Measurements from ENCODE around the gene PGLYRP1. TPM values are rescaled to one million over a fixed set of nuclear protein-coding genes. Genes with fewer than 3 reads are reported as not detected.

Gene PGLYRP1
- total RNA-seq, 4 donors from 2014 or later, result not detected

DNA sequence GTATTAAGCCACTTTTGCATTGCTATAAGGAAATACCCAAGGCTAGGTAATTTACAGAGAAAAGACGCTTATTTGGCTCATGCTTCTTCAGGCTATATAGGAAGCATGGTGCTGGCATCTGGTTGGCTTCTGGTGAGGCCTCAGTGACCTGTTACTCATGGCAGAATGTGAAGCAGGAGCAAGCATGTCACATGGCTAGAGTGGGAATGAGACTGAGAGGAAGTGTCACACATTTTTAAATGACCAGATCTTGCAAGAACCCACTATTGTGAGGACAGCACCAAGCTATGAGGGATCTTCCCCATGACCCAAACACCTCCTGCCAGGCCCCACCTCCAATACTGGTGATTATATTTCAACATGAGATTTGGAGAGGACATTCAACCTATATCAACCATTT, 43.6 kb upstream of the PGLYRP1 start:
- WGBS, 2 donors, result 86 to 87% methylated on average over 1 of the region's 1 CpG
- no peak for TF ChIP-seq POLR2A (IDR thresholded peaks at IDR 0.05)
- no peak for TF ChIP-seq CTCF (IDR thresholded peaks at IDR 0.05)
- no peak for TF ChIP-seq EP300 (IDR thresholded peaks at IDR 0.05)
- H3K27me3 ChIP-seq, result peaks cover 0 to 47% of the 10 kb centered on the region in 2 donors
- H3K4me1 ChIP-seq, result no peaks in the 10 kb centered on the region
- no peaks in the 10 kb centered on the region for H3K9me3 ChIP-seq
- H3K27ac ChIP-seq, result no peak overlapping the region
- no peaks in the 10 kb centered on the region for H3K36me3 ChIP-seq
- no peak for DNase-seq (ENCODE audit: low spot score in 2 of 2)
- H3K4me3 ChIP-seq, result no peak overlapping the region

DNA sequence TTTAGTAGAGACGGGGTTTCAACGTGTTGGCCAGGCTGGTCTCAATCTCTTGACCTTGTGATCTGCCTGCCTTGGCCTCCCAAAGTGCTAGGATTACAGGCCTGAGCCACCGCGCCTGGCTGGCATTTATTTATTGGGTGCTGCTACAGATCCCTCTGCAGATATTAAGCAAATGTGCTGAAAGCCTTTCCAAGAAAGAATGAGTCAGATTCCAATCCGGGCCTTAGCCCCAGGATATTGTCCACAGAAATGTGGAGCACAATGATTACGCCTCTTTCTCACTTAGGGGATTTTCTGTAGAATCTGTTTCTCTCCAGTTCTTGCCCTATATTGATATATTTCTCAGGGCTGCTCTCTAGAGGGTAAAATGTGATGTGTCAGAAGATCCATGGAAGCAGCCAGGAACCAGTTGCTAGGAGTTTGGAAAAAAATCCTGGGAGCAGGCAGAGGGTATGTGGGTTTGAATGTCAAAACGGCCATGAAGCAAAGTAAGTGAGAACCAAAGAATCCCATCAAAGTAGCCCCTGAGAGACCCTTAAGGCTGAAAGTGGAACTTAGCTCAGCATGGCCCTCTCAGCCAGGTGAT, 42.7 kb upstream of the PGLYRP1 start:
- Histone ChIP-seq H3K27me3 (peaks cover 0 to 38% of the 10 kb centered on the region in 2 donors), H3K4me3 (no peak overlapping the region), H3K4me1 (no peaks in the 10 kb centered on the region), H3K27ac (no peak overlapping the region), H3K9me3 (peaks cover 0 to 4% (median 0%) of the 10 kb centered on the region in 4 donors), H3K36me3 (no peaks in the 10 kb centered on the region)
- DNase-seq (ENCODE audit: low spot score in 2 of 2), result no peak
- TF ChIP-seq EP300 (IDR thresholded peaks at IDR 0.05) (no peak), CTCF (IDR thresholded peaks at IDR 0.05) (no peak), POLR2A (IDR thresholded peaks at IDR 0.05) (no peak)
- 58 to 64% methylated on average over 7 of the region's 7 CpGs for WGBS, 2 donors

- Histone ChIP-seq H3K27ac (no peak overlapping the region), H3K27me3 (peaks cover 0 to 32% of the 10 kb centered on the region in 2 donors), H3K9me3 (peaks cover 0 to 10% (median 0%) of the 10 kb centered on the region in 4 donors), H3K4me1 (no peaks in the 10 kb centered on the region), H3K36me3 (no peaks in the 10 kb centered on the region), H3K4me3 (no peak overlapping the region)
- WGBS, 2 donors, result 58 to 59% methylated on average over 3 of the region's 3 CpGs
- TF ChIP-seq EP300 (IDR thresholded peaks at IDR 0.05), result no peak
- no peak for TF ChIP-seq POLR2A (IDR thresholded peaks at IDR 0.05)
- TF ChIP-seq CTCF (IDR thresholded peaks at IDR 0.05), result no peak
- DNase-seq (ENCODE audit: low spot score in 2 of 2), result no peak
These were observed 40.3 kb upstream of the PGLYRP1 start for GRCh38 chr19:46063201-46063600.

- WGBS, 2 donors, result 91 to 96% methylated on average over 2 of the region's 2 CpGs
- H3K36me3 ChIP-seq, result no peaks in the 10 kb centered on the region
- H3K27me3 ChIP-seq, result peaks cover 0 to 22% of the 10 kb centered on the region in 2 donors
These were observed 37.2 kb upstream of the PGLYRP1 start for GRCh38 chr19:46060012-46060411.

More at GRCh38 chr19:46060012-46060411, 37.2 kb upstream of the PGLYRP1 start:
- Histone ChIP-seq H3K4me3 (no peak overlapping the region), H3K9me3 (peaks cover 0 to 10% (median 0%) of the 10 kb centered on the region in 4 donors), H3K27ac (no peak overlapping the region), H3K4me1 (no peaks in the 10 kb centered on the region)
- TF ChIP-seq POLR2A (IDR thresholded peaks at IDR 0.05), result no peak
- no peak for TF ChIP-seq EP300 (IDR thresholded peaks at IDR 0.05)
- TF ChIP-seq CTCF (IDR thresholded peaks at IDR 0.05), result no peak
- DNase-seq (ENCODE audit: low spot score in 2 of 2), result no peak

Data from tibial nerve (tissue), 4 donors.